CD1c-positive myeloid dendritic cell (primary cell): ENCODE data around the gene PYGO2.

Experiments
- DNase-seq: peaks from one replicate; pipeline ENCODE4 v3.0.0-alpha.2; 2016; ENCODE audit errors: extremely low spot score

The PYGO2 gene

DNA sequence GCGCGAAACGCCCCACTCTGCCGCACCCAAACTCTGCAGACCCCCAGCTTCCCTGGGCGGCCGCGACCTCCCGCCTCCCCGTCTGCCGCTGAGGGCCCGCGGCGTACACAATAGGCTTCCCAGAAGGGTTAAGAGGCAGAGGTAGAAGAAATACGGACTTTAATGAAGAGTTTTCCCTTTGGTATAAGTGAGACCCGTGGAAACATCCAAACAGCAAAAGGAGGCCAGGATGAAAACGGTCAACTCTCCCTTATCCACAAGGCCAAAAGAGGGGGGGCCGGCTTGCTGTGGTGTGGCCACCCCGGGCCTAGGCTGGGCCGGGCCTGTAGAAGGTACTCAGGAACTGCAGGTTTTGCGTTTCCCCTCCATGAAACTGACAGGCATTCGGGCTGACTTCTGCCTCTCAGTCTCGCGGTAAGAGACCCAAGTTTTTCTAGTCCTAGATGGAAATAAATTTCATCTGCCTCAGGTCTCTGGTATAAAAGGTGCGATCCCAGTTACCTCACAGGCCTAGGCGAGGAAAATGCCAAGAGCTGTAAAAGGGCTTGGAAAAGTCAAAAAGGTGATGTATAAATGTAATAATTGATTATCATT is 671 bp upstream of the PYGO2 start:
- no peak for DNase-seq

DNA sequence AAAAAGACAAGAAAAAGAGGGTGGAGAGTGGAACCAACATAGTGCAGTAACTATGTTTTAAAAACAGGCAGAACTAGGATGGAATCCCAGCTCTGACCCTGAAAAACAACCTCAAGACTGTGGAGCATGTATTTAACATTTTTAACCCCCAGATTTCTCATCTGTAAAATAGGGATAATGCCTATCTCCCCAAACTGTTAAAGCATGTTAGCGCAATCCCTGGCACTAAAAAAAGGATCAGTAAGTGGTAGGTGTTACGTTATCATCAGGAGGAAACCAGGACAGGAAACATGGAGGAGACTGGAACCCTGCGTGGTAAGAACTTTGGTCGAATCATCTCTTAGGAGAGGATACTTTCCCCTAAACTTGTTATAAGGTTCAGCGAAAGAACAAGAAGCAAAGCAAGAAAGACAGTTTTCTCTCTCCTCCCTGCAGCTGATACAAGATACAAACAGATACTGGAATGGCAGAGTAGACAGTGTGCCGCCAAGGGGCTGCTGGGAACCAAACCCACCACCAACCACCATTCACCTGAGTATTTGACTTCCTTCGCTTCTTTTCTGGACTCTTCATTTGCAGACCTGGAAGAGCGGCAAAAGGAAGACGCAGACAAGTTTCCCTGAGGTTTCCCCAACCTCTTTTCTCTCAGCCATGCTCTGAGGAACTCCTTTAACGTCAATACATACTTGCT is 991 bp downstream of the PYGO2 start:
- no peak for DNase-seq

DNA sequence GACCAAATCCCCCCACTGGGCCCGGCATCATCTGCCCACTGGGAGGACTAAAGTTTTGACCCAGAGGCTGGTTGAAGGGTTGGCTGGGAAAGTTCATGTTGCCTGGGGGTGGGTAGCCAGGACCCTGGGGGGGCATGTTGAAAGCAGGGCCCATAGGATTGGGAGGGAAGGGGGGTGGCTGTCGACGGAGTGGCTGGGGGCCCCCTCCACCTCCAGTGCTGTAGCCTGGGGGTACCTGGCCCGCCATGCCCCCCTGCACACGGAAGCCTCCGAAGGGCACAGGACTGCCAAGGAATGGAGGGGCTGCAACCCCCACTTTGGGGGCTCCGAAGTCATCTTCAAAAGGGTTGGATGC is 2.2 kb downstream of the PYGO2 start:
- DNase-seq: no peak

DNA sequence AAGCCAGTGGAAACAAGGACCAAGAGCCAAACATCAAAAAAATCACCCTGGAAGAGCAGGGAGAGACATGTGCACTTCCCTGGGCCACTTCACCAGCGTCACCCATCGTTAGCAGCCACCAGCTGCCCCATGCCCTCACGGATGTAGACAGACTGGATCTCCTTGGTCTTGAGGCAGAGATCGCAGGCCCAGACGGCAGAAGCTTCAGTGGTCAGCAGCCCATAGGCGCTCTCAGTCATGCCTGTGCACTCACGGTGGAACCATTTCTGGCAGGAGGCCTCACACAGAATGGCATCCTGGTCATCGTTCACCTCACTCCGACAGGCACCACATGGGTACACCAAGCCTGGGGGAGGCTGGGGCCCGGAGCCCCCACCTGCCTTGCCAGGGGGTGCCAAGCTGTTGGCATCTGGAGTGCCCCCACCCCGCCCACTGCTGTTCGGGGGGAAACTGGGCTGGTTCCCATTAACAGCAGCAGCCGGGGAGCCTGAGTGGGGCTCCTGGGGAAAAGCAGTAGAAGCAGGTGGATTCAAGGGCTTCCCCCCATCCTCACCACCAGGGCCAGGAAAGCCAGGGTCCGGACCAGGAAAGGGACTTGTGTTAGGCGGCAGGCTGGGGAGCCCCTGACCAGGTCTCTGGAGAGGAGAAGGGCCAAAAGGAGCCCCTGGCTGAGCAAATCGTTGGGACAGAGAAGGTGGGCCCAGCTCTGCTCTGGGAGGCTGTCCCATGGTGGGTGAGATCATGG is 2.7 kb downstream of the PYGO2 start:
- no peak for DNase-seq

DNA sequence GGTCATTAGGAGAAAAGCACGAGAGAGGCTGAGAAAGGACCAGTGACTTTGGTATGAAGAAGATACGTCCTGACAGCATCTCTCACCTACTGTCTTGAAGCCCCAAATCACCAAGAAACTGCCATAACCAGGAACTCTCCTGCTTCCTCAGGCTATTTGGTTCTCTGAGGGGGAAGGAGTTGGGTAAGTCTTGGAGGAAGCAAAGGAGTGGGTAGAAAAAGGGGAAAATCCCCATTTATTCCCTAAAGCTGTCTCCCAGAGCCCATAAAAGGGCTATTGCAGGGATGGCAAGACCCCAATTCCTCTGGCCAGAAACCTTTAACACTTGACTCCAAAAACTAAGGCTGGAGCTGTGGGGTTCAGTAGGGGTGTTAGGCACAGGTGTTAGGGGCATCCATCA is 3.5 kb downstream of the PYGO2 start:
- DNase-seq: no peak

DNA sequence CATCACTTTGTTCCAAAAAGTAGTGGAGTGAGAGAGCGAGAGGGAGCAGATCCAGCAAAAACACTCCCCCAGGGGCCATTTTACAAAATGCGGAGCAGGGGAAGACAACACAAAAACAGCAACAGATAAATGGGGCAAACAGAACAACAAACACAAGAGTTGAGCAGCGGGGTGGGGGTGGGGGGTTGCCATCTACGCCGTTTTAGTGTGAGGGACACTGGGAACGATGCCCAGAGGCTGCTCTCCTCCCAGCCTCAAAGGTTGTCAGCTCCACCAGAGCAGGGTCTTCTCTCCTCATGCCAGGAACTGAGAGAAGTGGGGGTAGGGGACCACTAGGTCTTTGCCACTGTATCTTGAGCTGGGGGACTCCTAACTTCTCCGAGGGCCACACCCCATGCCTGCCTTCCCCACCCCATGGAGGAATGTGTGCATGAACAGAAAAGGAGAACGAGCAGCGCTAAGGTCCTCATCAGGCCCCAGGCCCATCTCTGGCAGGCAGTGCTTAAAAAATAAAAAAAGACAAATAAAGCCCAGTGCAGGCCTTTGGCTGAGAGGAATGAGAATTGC is 4.4 kb downstream of the PYGO2 start:
- DNase-seq: no peak

DNA sequence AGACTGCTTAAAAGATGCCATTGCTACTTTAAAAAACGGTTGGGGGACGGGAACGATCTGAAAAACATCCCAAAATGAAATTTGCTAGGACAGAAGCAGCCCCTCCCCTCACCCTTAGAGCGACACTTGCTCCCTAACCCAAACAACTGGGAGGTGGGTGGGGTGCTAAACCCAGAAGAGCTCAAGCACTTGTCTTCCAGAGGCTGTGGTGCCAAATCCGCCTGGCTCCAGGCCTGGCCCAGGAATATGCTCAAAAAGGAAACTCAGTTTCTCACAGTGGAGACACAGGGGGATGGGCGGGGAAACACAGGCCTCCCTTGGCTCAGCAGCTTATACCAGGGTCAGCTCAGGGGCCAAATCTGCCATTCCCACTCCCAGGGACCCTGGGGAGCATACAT is 5.0 kb downstream of the PYGO2 start:
- no peak for DNase-seq

DNA sequence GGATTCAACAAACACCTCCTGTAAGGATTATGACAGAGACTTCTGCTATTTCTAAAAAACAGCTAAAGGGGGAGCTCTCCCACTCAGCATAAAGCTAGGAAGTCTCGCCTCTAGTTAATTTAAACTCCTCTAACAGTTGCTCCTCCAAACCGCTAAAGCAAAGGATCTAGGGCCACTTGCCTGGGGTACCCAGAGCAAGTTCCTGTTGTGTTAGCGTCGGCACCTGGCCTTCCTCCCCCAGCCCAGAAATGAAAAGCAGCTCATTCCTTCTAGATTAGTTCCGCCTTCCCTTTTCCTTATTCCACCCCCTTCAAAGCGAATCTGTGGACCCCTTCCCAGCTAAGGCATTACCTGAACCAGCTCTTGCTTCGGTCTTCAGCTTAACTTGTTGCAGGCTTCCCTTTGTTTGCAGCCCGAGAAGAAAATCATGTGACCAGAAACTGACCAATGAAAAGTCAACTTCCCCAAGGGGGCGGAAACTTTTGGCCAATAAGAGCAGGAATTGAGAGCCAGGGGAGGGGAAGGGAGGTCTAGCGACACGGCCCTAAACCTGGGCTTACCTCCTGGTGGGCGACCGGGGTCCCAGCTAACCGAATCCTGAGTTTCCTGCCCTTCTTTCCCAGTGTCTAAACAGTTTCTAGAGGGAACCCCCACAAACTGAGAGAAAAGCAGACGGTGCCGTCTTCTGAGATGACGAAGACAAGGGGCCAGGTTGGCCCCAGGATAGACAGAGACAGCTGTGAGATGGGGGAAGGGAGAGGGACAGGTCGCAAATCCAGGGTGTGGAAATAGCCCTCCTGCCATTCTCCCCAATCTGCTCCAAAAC is 5.7 kb downstream of the PYGO2 start, which contains the start of gene PBXIP1:
TSS of gene PBXIP1 (minus strand) at position 382 of the 826 bp plus-strand sequence. CDS start 2,378 bp downstream, outside the sequence.
- DNase-seq: peak; percentile 94

DNA sequence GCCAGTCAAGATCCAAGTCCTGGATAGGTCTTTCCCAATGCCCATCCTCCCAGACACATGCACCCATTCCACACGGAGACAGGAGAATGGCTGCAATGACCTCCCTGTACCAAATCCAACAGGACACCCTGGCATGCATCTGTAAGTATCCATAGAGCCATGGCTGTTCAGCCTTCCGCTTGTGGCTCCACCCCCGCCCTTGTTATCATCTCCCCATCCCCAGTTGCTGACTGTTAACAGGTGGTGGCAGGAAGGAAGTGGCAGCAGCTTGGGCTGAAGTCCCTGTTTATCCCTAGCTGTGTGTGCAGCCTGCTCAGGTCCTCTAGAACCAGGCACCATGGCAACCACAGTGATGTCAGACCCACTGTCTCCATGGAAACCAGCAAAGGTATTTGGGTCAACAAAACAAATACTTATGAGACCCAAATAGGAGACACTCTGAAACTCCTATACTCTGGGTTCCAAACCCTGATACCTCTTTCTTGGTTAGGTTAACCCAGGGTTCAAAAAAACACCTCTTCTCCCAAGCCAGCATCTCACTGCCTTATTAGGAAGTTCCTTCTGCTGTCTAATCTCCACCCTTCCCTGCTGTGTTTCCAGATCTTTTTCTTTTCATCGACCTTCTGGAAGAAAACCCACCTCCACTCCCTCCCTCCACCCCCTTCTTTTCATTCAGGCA is 6.4 kb downstream of the PYGO2 start:
- DNase-seq: peak; percentile 83

DNA sequence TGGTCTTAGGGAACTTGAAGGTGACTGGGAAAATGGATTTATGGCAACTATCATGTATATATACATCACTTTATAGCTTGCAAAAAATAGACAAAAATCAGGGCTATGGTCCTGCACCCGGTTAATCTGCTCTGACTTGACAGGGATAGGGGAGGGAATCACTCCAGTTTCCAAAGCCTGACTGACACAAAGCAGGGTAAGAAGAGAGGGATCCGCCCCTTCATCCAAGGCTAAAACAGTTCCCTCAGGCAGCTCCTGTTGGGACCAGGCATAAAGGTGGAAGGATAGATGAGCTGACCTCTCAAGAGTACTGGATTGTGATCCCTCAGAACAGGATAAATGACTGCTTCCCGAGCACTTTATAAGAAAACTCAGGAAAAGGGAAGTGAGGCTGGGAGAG is 7.0 kb downstream of the PYGO2 start:
- DNase-seq: no peak

DNA sequence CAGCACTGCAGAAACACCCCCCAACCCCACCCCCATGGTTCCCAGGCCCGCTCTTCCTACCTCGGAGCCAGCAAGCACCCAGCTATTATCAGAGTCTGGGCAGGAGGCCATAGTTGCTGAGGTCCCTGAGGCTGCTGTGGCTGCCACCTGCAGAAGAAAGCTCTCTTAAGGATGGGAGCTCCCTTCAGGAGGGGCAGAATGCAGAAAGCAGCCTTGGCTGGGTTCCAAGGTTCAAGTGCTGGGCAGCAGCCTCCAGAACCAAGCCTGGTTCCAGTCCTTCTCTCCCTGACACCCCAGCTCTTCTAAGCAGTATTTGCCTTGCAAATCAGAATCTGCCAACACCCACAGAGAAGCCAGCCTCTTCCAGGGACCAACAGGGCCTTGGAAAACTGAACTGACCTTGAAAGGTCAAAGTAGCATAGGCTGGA is 8.0 kb downstream of the PYGO2 start:
- no peak for DNase-seq

DNA sequence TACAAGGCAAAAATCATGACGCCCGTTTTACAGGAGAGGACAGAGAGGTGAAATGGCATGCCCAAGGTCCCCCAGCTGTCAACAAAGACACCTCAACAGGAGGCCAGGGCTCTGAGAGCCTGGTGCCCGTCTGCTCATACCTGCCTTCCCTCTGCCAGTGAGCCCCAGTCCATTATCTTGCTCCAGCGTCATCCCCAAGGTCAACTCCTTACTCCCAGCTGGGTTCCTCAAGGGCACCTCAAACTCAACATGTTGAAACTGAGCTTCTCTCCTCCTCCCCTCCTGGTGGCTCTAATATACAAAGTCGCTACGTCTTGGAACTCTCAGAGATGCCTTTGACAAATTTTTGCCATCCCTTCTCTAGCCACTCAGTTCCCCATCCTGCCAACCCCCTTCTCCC is 8.9 kb downstream of the PYGO2 start:
- no peak for DNase-seq

DNA sequence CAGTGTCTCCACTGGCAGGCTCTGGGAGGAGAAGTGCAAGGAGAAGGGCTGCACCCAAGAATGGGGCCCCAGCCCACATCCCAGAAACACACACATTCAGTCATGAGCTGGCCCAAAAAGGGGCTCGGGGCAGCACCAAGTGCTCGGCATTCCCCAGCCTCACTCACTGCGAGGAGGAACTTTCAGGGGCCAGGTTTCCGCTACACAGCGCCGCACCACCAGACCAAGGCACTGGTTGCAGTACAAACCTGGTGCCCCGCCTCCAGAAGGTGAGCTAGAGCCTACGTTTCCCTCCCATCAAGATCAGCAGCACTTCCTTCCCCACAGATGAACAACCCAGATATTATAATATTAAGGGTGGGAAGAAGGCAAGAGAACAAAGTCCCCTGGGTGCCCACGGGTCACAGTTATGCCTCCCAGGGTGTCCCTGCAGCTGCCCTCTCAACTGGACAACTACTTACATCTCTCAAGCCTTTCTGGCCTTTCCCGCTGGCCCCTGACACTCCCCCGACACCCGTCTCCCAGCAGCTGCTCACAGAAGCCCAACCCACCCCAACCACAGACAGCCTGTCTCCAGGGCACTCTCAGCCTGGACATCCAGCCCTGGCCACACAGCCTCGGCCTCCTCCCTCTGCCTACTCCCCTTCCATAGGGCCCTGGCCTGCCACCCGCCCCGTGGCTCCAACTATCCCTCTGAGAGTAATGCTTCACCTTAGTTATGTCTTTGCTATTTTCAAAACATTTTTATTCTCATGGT is 9.5 kb downstream of the PYGO2 start:
- no peak for DNase-seq

DNA sequence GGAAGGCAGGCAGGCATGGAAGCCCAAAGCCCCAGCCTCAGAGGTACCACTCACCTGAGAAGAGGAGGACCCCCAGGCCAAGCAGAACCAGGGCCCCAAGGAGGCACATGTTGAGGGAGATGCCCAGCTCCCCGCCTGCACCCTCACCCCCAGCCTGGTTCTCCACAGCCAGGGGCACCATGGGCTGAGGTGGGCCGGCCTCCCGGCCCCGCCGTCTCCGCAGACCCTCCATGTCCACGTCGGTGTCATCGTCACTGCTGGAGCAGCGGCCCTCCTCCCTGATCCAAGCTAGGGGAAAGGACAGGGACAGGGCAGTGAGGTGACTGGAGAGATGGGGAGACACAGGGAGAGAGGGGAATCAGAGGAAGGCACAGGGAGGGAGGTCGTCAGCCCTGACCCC is 13.5 kb downstream of the PYGO2 start:
- DNase-seq: no peak

DNA sequence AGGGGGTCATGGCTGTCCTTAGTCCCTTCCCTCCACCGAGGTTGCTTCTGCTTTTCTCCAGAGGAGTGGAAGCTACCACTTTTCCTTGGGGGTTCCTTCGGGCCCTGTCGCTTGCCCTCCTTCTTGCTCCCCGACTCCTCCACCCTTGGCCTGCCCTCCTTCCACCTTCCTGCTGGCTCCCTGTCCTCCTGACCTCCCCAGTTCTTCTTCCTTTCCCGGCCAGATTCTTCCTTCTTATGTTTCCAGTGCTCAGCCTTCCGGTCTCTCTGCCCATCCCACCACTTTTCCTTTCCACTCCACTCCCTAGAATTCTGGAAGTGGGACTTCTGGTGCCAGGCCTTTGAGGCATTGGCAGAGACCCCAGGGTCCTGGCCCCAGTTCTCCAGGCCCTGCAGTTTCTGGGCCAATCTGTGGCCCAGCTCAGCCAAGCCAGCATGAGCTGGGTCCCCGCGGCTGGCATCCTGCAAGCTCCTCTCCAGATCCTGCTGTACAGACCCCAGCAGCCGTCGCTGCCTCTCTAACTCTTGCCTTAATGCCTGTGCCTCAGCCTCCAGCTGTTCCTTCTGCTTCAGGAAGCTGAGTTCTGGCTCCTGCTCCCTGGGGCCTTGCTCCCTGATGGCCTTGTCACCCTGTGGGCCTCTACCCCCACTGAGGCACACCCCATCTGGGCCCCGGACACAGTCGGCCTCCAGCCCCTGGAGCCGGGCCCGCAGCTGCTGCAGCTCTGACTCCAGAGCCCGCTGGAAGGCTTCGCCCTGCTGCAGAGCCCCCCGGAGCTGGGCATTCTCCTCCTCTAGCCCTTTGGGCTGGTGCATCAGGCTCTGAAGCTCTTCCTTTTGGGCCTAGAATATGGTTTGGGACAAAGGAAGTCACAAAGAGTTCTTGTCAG is 15.4 kb downstream of the PYGO2 start:
- no peak for DNase-seq

DNA sequence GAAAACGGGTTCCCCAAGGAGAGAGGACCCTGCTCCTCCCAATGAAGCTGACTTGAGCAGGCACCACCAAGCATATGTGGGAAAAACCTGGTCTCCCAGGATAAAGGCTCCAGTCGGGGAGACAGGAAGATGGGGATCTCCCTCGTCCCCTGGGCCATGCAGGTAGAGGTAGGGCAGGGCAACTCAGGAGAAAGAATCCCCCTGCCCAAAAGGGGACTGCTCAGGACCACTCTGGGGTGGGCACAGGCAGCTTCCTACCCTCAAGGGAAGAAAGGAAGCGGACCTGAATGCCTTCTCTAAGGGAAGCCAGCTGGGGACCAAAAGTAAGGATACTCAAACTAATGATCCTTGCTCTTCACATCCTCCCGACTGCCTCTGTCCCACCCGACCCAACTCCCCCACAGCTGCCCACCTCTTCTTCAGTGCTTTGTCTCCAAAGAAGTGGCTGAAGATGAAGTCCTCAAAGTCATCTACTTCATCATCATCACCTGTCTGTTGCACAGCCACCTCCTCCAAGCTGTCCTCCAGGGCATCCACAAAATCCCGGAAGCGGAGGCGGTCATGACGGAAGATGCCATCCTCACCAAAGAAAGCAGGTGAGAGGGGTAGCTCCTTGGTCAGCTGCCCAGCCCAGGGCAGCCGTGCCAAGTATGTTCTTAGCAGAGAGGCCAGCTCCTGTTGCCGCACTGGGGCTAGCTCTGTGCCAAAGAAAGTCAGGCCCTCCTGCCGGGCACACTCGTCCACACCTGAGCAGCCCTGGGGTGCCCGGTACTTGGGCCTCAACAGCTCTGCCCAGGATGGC is 16.2 kb downstream of the PYGO2 start:
- DNase-seq: no peak

DNA sequence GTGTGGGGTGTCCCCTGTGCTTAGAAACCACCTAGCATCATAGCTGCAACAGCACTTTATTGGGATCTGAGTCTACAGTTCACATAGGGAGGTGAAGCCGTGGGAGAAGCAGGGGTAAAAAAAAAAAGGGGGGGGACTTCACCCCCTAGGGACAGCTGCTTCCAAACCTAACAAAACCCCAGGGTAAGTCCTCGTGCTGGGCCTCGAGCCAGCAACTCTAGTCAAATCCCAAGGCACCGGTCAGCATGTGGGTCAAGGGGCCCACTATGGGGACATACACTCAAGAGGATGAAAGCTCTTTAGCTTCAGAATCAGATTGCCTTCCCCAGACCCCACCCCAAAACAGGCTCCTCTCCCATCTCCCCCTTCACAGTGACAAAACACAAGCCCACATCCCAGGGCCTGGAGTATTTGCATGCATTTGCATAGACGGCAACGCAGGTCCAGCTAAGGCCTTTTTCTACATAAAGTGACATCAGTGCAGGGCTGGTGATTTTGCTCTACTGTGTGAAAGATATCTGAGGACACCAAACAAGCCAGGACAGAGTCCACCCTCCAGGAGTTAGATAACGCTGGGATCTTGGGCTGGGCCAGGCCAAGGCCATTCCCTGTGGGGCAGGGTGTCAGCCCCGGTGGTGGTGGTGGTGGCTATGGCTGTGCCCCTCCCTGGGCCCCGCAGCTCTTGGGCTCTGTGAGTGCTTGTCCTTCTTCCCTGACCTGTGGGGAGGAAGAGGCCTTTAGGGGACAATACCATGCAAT is 17.0 kb downstream of the PYGO2 start:
- DNase-seq: no peak
